ENCODE measurements around the gene WDR88.

The WDR88 gene

DNA sequence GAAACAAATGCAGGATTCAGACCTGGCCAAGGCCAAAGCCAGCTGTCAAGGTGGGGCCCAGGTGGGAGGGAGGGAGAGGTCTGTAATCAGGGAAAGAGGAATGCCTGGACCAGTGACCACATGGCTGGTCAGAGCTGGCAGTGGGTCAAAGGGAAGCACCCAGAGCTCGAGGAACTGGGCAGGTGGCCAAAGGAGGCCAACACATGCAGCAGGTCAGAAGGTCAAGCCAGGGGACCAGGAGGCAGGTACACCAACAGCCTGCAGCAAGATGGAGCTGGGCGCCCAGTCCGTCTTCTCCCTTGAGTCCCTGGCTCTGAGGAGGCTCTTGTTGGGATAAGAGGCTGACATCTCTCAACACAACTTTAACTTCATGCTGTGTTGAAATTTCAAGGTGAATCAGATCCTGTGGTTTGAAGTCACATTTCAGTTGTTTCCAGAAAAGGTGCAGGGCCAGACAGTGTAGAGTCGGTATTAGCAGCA lies 33.8 kb upstream of the WDR88 start:
- H3K14ac ChIP-seq (ENCODE audit: low read length in 2 of 2), result no peak overlapping the region
- H3K79me1 ChIP-seq (replicated peaks; ENCODE audit: low read length, poor library complexity, severe bottlenecking), result peaks cover 2% of the 10 kb centered on the region
- no peaks in the 10 kb centered on the region for H3K9me3 ChIP-seq (ENCODE audit: control insufficient read depth, low read length)
- no peak for DNase-seq
- H2AFZ ChIP-seq (ENCODE audit: low read depth, low read length), result no peak overlapping the region
- no peak overlapping the region for H2BK5ac ChIP-seq (ENCODE audit: low read depth, low read length, poor library complexity, severe bottlenecking)
- H3K4me1 ChIP-seq (ENCODE audit: control insufficient read depth, insufficient read depth, low read depth, low read length), result peaks cover 9% of the 10 kb centered on the region
- H3K4ac ChIP-seq (ENCODE audit: low read depth in 1 of 2, low read length in 2 of 2), result no peak overlapping the region
- H2BK120ac ChIP-seq (ENCODE audit: low read depth, low read length), result no peak overlapping the region
- H4K91ac ChIP-seq (ENCODE audit: low read length), result no peak overlapping the region
- H3K27ac ChIP-seq (ENCODE audit: low read length, poor library complexity, severe bottlenecking), result no peak overlapping the region
- H2BK12ac ChIP-seq (ENCODE audit: low read length in 2 of 2), result no peak overlapping the region
- no peak overlapping the region for H2BK15ac ChIP-seq (ENCODE audit: low read depth, poor library complexity, severe bottlenecking)
- H4K8ac ChIP-seq (ENCODE audit: low read length), result no peak overlapping the region
- no peaks in the 10 kb centered on the region for H3K27me3 ChIP-seq (ENCODE audit: control insufficient read depth in 1 of 2, insufficient read depth in 1 of 2, low read length in 2 of 2)
- no peak overlapping the region for H3K4me3 ChIP-seq (ENCODE audit: insufficient read depth in 1 of 2, low read depth in 1 of 2, low read length in 2 of 2)
- H3K18ac ChIP-seq (ENCODE audit: low read depth in 1 of 2, low read length in 2 of 2), result no peak overlapping the region
- no peak overlapping the region for H2AK5ac ChIP-seq (ENCODE audit: low read length, severe bottlenecking)
- H3K9ac ChIP-seq (ENCODE audit: low read length), result no peak overlapping the region
- H3K4me2 ChIP-seq (ENCODE audit: low read length, poor library complexity, severe bottlenecking), result no peak overlapping the region
- 96% methylated on average over 4 of the region's 4 CpGs for WGBS
- peaks cover 50 to 66% of the 10 kb centered on the region in 2 experiments for H3K36me3 ChIP-seq (ENCODE audit: control insufficient read depth in 1 of 2, insufficient read depth in 2 of 2, low read depth in 1 of 2, low read length in 2 of 2)
- no peak overlapping the region for H3K23ac ChIP-seq (ENCODE audit: low read length in 2 of 2)

- Histone ChIP-seq H3K4me3 (ENCODE audit: insufficient read depth in 1 of 2, low read depth in 1 of 2, low read length in 2 of 2) (no peak overlapping the region), H3K36me3 (ENCODE audit: control insufficient read depth in 1 of 2, insufficient read depth in 2 of 2, low read depth in 1 of 2, low read length in 2 of 2) (peaks cover 44 to 51% of the 10 kb centered on the region in 2 experiments), H3K27ac (ENCODE audit: low read length, poor library complexity, severe bottlenecking) (no peak overlapping the region), H3K9ac (ENCODE audit: low read length) (no peak overlapping the region), H2BK15ac (ENCODE audit: low read depth, poor library complexity, severe bottlenecking) (no peak overlapping the region), H3K23ac (ENCODE audit: low read length in 2 of 2) (no peak overlapping the region), H2BK5ac (ENCODE audit: low read depth, low read length, poor library complexity, severe bottlenecking) (no peak overlapping the region), H3K79me1 (replicated peaks; ENCODE audit: low read length, poor library complexity, severe bottlenecking) (peaks cover 7% of the 10 kb centered on the region), H2BK12ac (ENCODE audit: low read length in 2 of 2) (no peak overlapping the region), H3K27me3 (ENCODE audit: control insufficient read depth in 1 of 2, insufficient read depth in 1 of 2, low read length in 2 of 2) (no peaks in the 10 kb centered on the region), H4K8ac (ENCODE audit: low read length) (no peak overlapping the region), H2AK5ac (ENCODE audit: low read length, severe bottlenecking) (no peak overlapping the region), H3K4ac (ENCODE audit: low read depth in 1 of 2, low read length in 2 of 2) (no peak overlapping the region), H3K18ac (ENCODE audit: low read depth in 1 of 2, low read length in 2 of 2) (no peak overlapping the region), H2BK120ac (ENCODE audit: low read depth, low read length) (no peak overlapping the region), H3K14ac (ENCODE audit: low read length in 2 of 2) (no peak overlapping the region), H4K91ac (ENCODE audit: low read length) (no peak overlapping the region), H3K4me1 (ENCODE audit: control insufficient read depth, insufficient read depth, low read depth, low read length) (peaks cover 5% of the 10 kb centered on the region), H3K4me2 (ENCODE audit: low read length, poor library complexity, severe bottlenecking) (no peak overlapping the region), H3K9me3 (ENCODE audit: control insufficient read depth, low read length) (no peaks in the 10 kb centered on the region), H2AFZ (ENCODE audit: low read depth, low read length) (no peak overlapping the region)
- WGBS, result 97% methylated on average over 6 of the region's 10 CpGs
- no peak for DNase-seq
These were observed 30.8 kb upstream of the WDR88 start for GRCh38 chr19:33100894-33101644.

GRCh38 chr19:33102893-33103292 lies 29.0 kb upstream of the WDR88 start:
- Histone ChIP-seq H3K18ac (ENCODE audit: low read depth in 1 of 2, low read length in 2 of 2) (no peak overlapping the region), H3K4me1 (ENCODE audit: control insufficient read depth, insufficient read depth, low read depth, low read length) (peaks cover 3% of the 10 kb centered on the region), H3K23ac (ENCODE audit: low read length in 2 of 2) (no peak overlapping the region), H3K79me1 (replicated peaks; ENCODE audit: low read length, poor library complexity, severe bottlenecking) (peaks cover 8% of the 10 kb centered on the region), H3K27me3 (ENCODE audit: control insufficient read depth in 1 of 2, insufficient read depth in 1 of 2, low read length in 2 of 2) (no peaks in the 10 kb centered on the region), H2BK15ac (ENCODE audit: low read depth, poor library complexity, severe bottlenecking) (no peak overlapping the region), H2BK12ac (ENCODE audit: low read length in 2 of 2) (no peak overlapping the region), H3K9me3 (ENCODE audit: control insufficient read depth, low read length) (no peaks in the 10 kb centered on the region), H3K4me2 (ENCODE audit: low read length, poor library complexity, severe bottlenecking) (no peak overlapping the region), H3K4ac (ENCODE audit: low read depth in 1 of 2, low read length in 2 of 2) (no peak overlapping the region), H3K14ac (ENCODE audit: low read length in 2 of 2) (no peak overlapping the region), H2BK5ac (ENCODE audit: low read depth, low read length, poor library complexity, severe bottlenecking) (no peak overlapping the region), H3K4me3 (ENCODE audit: insufficient read depth in 1 of 2, low read depth in 1 of 2, low read length in 2 of 2) (no peak overlapping the region), H2BK120ac (ENCODE audit: low read depth, low read length) (no peak overlapping the region), H3K36me3 (ENCODE audit: control insufficient read depth in 1 of 2, insufficient read depth in 2 of 2, low read depth in 1 of 2, low read length in 2 of 2) (peaks cover 47 to 55% of the 10 kb centered on the region in 2 experiments), H2AFZ (ENCODE audit: low read depth, low read length) (no peak overlapping the region), H3K9ac (ENCODE audit: low read length) (no peak overlapping the region), H4K91ac (ENCODE audit: low read length) (no peak overlapping the region), H3K27ac (ENCODE audit: low read length, poor library complexity, severe bottlenecking) (no peak overlapping the region), H4K8ac (ENCODE audit: low read length) (no peak overlapping the region), H2AK5ac (ENCODE audit: low read length, severe bottlenecking) (no peak overlapping the region)
- DNase-seq, result no peak
- WGBS, result 98% methylated on average over 6 of the region's 6 CpGs

- H3K4me1 ChIP-seq (ENCODE audit: control insufficient read depth, insufficient read depth, low read depth, low read length), result peaks cover 5% of the 10 kb centered on the region
- H3K14ac ChIP-seq (ENCODE audit: low read length in 2 of 2), result no peak overlapping the region
- H3K27me3 ChIP-seq (ENCODE audit: control insufficient read depth in 1 of 2, insufficient read depth in 1 of 2, low read length in 2 of 2), result no peaks in the 10 kb centered on the region
- H2BK15ac ChIP-seq (ENCODE audit: low read depth, poor library complexity, severe bottlenecking), result no peak overlapping the region
- no peak overlapping the region for H3K23ac ChIP-seq (ENCODE audit: low read length in 2 of 2)
- H4K91ac ChIP-seq (ENCODE audit: low read length), result no peak overlapping the region
- H2AK5ac ChIP-seq (ENCODE audit: low read length, severe bottlenecking), result no peak overlapping the region
- no peak overlapping the region for H4K8ac ChIP-seq (ENCODE audit: low read length)
- no peak overlapping the region for H2BK5ac ChIP-seq (ENCODE audit: low read depth, low read length, poor library complexity, severe bottlenecking)
- no peak overlapping the region for H2BK12ac ChIP-seq (ENCODE audit: low read length in 2 of 2)
- H3K79me1 ChIP-seq (replicated peaks; ENCODE audit: low read length, poor library complexity, severe bottlenecking), result peaks cover 7% of the 10 kb centered on the region
- H2AFZ ChIP-seq (ENCODE audit: low read depth, low read length), result no peak overlapping the region
- H3K4me2 ChIP-seq (ENCODE audit: low read length, poor library complexity, severe bottlenecking), result no peak overlapping the region
- H3K18ac ChIP-seq (ENCODE audit: low read depth in 1 of 2, low read length in 2 of 2), result no peak overlapping the region
- WGBS, result 96% methylated on average over 10 of the region's 10 CpGs
- H2BK120ac ChIP-seq (ENCODE audit: low read depth, low read length), result no peak overlapping the region
- H3K9ac ChIP-seq (ENCODE audit: low read length), result no peak overlapping the region
- H3K27ac ChIP-seq (ENCODE audit: low read length, poor library complexity, severe bottlenecking), result no peak overlapping the region
- H3K36me3 ChIP-seq (ENCODE audit: control insufficient read depth in 1 of 2, insufficient read depth in 2 of 2, low read depth in 1 of 2, low read length in 2 of 2), result peaks cover 45 to 70% of the 10 kb centered on the region in 2 experiments
- no peak overlapping the region for H3K4ac ChIP-seq (ENCODE audit: low read depth in 1 of 2, low read length in 2 of 2)
- DNase-seq, result no peak
- H3K9me3 ChIP-seq (ENCODE audit: control insufficient read depth, low read length), result no peaks in the 10 kb centered on the region
- H3K4me3 ChIP-seq (ENCODE audit: insufficient read depth in 1 of 2, low read depth in 1 of 2, low read length in 2 of 2), result no peak overlapping the region
These were observed 23.8 kb upstream of the WDR88 start for GRCh38 chr19:33108161-33108560.
